HL-60 (cell line): ENCODE data around the gene NMNAT2.

Experiments used
- DNase-seq, 2 experiments: peaks; one replicate each; pipeline ENCODE4 v3.0.0-alpha.2; 2010 to 2020; ENCODE audit warnings: low read depth in 1 of 2, low spot score in 1 of 2
- H3K27ac ChIP-seq: fragments of 250-450 bp; sonication (Bioruptor Pico); replicated peaks from 2 replicates; pipeline ENCODE4 v1.5.1; 2020; ENCODE audit warnings: mild to moderate bottlenecking, moderate library complexity
- H3K27me3 ChIP-seq: fragments of 250-450 bp; sonication (Bioruptor Pico); 2 replicates; pipeline ENCODE4 v1.5.1; 2021; ENCODE audit warnings: mild to moderate bottlenecking, moderate library complexity; ENCODE audit not compliant: insufficient read depth, poor library complexity, severe bottlenecking
- H3K4me3 ChIP-seq: replicated peaks from 2 replicates; pipeline ENCODE4 v1.5.1; 2011; ENCODE audit warnings: mild to moderate bottlenecking, control low read depth, low read length; ENCODE audit not compliant: insufficient read depth
- GABPA ChIP-seq: IDR thresholded peaks from 2 replicates; pipeline ENCODE4 v1.6.1; 2012; ENCODE audit warnings: low read depth
- POLR2AphosphoS5 ChIP-seq: IDR thresholded peaks from 2 replicates; pipeline ENCODE4 v1.6.1; 2012; ENCODE audit warnings: low read depth
- SPI1 ChIP-seq: IDR thresholded peaks from 2 replicates; pipeline ENCODE4 v1.6.1; 2012; ENCODE audit warnings: low read depth, mild to moderate bottlenecking, borderline replicate concordance
- TF ChIP-seq, protein P1 (sequence below): IDR thresholded peaks from 2 replicates; pipeline ENCODE4 v1.6.1; 2012; ENCODE audit warnings: low read depth; ENCODE audit not compliant: insufficient replicate concordance
- TF ChIP-seq, protein P2 (sequence below): IDR thresholded peaks from one replicate; pipeline ENCODE4 v1.5.1; 2011; ENCODE audit warnings: low read length, control low read depth, inconsistent platforms; ENCODE audit not compliant: insufficient read depth

Gene NMNAT2

DNA sequence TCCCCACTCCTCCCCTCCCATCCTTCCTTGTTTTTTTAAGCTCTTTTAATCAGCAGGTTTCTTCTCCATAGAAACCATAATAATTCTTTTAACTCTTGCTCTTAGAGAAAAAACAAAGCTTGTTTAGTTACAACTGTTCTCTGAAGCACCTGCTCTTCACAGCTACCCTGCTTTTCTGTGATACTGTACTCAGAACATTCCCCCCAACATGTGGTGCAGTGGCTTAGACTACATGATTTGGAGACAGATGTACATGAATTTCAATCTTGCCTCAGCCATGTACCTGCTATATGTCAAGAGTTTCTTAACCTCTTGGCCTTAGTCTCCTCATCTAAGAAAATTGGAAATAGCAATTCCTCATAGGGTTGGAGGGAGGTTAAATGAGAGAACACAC lies 198.6 kb downstream of the NMNAT2 start:
- H3K27ac ChIP-seq = no peak overlapping the region

DNA sequence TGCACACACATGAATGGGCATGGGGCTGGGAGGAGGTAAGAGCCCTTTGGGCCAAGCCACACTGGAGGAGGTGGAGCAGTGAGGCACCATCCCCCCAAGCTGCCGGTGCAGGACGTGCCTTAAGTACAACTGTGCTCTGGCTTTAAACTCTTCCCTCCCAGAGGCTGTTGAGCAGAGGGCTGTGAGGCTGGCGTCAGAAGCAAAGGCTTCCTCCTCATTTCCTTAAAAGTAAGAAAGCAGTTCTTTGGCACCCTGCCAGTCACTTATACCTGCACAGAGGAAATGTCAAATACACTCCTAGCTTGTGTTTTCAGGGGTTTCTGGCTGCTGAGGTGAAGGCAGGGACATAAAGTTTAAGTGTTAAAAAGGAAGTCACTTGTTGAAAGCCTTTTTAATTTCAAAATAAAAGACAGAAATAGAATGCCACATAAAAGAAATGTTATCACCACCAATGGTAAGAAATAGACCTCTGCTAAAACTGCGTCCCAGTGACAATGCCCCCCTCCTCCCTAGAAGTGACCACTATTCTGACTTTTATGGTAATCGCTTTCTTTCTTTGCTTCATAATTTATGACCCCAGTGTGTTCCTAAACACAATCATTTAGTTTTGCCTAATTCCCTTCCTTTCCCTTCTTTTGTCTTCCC lies 199.1 kb downstream of the NMNAT2 start:
- DNase-seq = peak in 1 of 2 experiments; percentile 37
- TF ChIP-seq, protein P1, sequence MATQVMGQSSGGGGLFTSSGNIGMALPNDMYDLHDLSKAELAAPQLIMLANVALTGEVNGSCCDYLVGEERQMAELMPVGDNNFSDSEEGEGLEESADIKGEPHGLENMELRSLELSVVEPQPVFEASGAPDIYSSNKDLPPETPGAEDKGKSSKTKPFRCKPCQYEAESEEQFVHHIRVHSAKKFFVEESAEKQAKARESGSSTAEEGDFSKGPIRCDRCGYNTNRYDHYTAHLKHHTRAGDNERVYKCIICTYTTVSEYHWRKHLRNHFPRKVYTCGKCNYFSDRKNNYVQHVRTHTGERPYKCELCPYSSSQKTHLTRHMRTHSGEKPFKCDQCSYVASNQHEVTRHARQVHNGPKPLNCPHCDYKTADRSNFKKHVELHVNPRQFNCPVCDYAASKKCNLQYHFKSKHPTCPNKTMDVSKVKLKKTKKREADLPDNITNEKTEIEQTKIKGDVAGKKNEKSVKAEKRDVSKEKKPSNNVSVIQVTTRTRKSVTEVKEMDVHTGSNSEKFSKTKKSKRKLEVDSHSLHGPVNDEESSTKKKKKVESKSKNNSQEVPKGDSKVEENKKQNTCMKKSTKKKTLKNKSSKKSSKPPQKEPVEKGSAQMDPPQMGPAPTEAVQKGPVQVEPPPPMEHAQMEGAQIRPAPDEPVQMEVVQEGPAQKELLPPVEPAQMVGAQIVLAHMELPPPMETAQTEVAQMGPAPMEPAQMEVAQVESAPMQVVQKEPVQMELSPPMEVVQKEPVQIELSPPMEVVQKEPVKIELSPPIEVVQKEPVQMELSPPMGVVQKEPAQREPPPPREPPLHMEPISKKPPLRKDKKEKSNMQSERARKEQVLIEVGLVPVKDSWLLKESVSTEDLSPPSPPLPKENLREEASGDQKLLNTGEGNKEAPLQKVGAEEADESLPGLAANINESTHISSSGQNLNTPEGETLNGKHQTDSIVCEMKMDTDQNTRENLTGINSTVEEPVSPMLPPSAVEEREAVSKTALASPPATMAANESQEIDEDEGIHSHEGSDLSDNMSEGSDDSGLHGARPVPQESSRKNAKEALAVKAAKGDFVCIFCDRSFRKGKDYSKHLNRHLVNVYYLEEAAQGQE = no peak
- TF ChIP-seq SPI1 (no peak), GABPA (no peak), POLR2AphosphoS5 (no peak)
- TF ChIP-seq, protein P2, sequence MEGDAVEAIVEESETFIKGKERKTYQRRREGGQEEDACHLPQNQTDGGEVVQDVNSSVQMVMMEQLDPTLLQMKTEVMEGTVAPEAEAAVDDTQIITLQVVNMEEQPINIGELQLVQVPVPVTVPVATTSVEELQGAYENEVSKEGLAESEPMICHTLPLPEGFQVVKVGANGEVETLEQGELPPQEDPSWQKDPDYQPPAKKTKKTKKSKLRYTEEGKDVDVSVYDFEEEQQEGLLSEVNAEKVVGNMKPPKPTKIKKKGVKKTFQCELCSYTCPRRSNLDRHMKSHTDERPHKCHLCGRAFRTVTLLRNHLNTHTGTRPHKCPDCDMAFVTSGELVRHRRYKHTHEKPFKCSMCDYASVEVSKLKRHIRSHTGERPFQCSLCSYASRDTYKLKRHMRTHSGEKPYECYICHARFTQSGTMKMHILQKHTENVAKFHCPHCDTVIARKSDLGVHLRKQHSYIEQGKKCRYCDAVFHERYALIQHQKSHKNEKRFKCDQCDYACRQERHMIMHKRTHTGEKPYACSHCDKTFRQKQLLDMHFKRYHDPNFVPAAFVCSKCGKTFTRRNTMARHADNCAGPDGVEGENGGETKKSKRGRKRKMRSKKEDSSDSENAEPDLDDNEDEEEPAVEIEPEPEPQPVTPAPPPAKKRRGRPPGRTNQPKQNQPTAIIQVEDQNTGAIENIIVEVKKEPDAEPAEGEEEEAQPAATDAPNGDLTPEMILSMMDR = no peak
- H3K27ac ChIP-seq = no peak overlapping the region
- no peak overlapping the region for H3K4me3 ChIP-seq
- H3K27me3 ChIP-seq = peaks cover 4% of the 10 kb centered on the region

More for the DNA sequence above, 198.6 kb downstream of the NMNAT2 start:
- TF ChIP-seq SPI1 (no peak), GABPA (no peak), POLR2AphosphoS5 (no peak)
- TF ChIP-seq, protein P1 = no peak
- TF ChIP-seq, protein P2 = no peak
- H3K27me3 ChIP-seq = peaks cover 4% of the 10 kb centered on the region
- no peak for DNase-seq
- no peak overlapping the region for H3K4me3 ChIP-seq

- no peak overlapping the region for H3K27ac ChIP-seq
- peaks cover 4% of the 10 kb centered on the region for H3K27me3 ChIP-seq
- DNase-seq = no peak
- H3K4me3 ChIP-seq = no peak overlapping the region
- TF ChIP-seq SPI1 (no peak), GABPA (no peak), POLR2AphosphoS5 (no peak)
- TF ChIP-seq, protein P2 = no peak
- TF ChIP-seq, protein P1 = no peak
Observed at GRCh38 chr1:183218027-183218618, 200.1 kb downstream of the NMNAT2 start.
